Fibroblast of upper back skin (primary cell): ENCODE results near the gene HOXC10.

Source experiments
- DNase-seq: peaks from one replicate; pipeline ENCODE4 v3.0.0-alpha.2; 2013

HOXC10 gene

DNA sequence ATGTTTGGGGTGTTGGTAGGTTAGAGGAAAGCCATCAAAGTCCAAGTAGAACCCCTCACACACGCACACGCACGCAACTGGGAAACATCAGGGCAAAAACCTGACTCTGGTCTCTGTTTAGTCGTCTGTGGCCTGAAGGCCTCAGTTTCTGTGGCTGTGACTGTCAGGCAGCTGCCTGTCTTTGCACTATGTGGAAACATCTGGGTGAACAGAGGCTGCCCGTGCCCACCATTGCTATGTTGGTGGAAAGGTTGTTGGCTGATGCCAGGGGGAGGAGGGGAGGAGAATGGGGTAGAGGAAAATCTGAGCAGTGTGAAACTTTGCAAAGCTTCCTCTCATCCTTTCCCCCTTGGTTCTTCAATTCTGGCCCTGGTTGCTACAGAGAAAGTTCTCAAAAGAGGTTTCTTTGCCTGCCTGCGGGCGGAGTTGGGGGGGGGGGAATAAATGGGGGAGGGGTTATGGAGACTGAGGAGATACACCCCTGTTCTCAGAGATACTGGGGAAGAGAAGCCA is 7.5 kb downstream of the HOXC10 start:
- DNase-seq, result no peak

DNA sequence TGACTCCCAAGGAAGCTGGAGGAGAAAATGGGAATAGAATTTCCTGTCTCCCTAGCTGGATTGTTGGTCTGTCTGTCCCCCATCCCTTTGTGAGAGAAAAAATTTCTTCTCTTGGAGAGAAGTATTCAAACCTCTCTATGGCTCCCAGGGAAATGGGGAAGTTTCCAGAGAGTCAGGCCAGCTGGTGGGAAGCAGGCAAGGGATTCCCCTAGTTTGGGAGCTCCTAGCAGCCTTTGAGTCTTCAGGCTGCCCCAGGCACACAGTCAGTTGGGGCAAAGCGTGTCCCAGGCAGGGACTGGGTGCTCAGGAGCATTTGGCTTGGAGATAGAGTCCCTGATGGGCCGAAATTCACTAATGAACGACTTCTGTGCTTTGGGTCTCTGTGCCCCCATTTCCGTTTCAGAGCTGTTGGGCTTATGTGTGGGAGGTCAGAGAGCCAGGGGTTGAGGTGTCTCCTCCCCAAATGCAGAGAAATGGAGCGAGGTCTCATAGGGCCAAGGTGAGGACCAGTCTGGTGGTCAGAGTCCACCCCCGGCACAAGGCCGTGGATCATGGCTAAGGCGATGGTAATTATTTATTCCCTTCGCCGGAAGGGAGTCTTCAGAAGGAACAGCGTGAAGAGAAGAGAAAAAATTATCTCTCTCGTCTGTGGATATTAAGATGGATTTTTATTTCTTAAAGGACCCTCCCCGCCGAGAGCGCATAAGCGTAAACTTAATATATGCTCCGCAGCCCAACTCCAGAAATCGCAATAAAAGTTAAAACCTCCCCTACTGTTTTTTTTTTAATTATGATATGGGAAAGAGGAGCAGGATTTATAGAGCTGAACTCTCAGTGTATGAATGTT is 8.4 kb downstream of the HOXC10 start:
- DNase-seq, result no peak

DNA sequence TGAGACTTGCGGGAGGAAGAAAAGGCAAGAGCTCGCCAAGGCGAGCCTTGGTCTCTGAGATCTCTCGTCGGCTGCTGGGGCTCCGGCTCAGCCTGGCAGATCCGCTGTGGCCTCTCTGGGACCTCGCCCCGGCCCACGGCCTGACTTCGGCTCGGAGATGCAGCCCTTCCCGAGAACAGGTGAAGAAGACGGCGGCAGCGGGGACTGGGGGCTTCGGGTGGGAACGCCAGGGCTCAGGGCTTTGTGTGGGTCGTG is 9.0 kb downstream of the HOXC10 start:
- no peak for DNase-seq

DNA sequence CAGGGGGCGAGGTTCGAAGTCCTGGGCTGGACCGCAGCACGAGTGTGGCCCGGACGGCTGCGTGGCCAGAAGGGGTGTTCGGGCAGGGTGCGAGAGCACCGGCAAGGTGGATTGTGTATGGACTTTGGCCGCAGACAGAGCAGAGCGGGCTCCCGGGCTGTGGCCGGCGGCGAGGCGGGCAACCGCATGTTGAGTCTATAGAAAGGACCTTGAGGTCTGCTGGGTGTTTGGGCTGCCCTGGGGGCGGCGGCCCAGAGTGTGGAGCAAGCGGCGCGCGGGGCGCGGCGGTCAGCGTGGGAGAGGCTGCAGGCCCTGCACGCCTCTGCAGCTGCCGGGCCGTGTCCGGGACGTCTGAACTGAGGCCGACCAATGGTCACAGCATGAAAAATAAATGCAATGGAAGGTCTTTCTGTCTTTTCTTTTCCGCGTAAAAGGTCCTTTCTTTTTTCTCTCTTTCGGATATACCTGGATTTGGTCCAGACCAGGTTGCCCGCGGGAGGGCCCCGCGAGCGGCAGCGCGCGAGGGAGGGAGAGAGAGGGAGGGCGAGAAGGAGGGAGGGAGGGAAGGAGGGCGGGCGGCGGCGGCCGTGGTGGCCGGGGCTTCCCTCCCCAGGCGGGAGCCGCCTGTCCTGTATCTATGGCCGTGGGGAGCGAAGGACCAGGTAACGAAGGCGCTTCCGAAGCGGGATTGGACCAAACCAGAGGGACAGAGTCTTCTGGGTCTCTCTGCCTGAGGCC is 9.5 kb downstream of the HOXC10 start:
- DNase-seq, result no peak

DNA sequence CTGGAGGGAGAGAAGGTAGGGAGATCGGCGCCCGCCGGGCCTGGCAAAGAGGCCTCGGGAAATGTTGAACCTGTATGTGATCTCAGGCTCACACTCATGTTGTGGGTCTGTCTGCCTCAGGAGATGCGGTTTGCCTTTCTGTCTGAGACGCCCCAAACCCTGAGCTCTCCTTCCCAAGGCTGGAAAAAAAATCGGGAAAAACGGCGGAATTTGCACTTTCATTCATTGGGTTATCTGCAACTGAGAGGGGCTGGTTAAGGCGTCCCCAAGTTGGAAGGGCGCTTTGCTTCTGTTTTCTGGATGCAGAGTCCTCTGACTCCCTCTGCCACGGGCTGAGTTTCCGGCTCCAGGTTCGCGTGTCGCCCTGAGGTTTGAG is 10.0 kb downstream of the HOXC10 start:
- no peak for DNase-seq

DNA sequence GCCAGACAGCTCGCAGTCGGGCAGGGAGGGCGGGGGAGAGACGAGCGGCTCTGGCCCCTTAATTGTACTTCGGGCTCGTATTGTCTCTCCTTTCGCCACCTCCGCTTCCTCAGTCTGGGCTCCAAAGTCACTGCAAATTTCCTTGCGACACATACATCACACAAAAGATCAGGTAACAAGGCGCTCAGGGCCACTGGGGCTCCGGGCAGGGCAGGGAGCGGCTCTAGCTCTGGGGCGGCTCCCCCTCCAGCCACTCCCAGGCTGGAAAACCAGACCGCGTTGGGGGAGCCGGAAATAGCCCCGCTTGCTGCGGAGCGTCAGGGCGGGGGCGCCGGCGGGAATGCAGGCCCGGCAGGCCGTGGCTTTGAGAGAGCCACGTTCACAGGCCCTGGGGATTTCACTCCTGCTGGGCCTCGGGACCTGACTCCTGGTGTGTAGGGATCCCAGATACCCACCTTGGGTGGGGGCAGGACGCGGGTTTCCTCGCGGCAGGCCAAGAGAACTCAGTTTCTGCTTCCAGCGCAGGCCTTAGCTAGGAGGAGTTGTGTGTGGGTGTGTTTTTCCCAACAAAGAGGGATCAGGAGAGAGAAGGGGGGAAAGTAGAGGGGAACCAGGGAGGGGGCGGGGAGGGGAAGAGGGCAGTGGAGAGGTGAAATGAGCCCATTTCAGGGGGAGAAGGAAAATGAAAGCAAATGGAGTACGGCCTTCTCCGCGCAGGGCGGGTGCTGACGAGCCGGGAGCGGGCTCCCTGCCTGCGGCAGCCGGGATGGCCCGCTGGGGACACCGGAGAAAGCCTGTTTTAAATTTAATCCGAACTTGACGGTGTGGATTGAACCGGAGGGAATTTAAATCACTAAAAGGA is 10.7 kb downstream of the HOXC10 start:
- peak; percentile 60 for DNase-seq

DNA sequence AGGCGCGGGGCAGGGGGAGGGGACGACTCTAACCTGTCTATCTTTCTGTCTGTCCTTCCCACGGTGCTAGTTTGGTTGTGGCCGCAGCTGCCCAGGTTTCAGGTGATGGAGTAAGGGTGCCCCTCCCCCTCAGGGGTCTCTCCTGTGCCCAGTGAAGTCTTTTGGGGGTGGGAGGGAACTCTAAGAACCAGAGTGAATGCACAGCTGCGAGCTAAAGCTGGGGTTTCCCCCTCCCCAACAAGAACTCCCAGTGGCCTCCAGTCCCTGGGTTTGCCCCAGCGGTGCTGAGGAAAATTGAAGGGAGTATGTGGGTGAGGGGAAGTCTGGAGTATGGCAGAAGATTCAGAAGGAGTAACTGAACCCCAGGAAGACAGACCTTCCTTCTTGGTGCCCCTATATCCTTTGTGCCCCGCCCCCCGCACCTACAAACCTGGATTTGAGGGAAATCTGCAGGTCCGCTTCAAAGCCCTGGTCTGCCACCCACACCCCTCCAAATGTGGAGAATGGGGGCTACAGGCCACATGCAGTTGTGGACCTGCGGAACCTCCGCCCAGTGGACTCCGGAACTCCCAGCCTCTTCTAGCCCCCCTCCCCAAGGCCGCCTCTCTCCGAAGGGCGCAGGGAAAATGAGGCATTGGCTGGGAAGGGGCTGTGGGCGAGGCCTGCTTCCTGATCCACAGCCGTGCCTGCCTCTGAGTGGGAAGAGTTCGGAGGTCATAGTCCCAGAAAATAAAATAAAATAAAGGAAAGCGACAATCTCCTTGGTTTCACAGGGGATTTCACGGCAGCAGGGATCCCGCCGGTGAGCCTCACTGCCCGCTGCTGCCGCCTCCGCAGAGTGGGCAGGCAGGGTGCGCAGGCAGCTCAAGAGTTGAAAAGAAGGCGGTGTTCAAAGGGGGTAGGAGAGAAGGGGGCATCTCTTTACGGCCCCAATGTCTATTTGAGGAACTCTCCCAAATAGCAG is 11.6 kb downstream of the HOXC10 start:
- no peak for DNase-seq

DNA sequence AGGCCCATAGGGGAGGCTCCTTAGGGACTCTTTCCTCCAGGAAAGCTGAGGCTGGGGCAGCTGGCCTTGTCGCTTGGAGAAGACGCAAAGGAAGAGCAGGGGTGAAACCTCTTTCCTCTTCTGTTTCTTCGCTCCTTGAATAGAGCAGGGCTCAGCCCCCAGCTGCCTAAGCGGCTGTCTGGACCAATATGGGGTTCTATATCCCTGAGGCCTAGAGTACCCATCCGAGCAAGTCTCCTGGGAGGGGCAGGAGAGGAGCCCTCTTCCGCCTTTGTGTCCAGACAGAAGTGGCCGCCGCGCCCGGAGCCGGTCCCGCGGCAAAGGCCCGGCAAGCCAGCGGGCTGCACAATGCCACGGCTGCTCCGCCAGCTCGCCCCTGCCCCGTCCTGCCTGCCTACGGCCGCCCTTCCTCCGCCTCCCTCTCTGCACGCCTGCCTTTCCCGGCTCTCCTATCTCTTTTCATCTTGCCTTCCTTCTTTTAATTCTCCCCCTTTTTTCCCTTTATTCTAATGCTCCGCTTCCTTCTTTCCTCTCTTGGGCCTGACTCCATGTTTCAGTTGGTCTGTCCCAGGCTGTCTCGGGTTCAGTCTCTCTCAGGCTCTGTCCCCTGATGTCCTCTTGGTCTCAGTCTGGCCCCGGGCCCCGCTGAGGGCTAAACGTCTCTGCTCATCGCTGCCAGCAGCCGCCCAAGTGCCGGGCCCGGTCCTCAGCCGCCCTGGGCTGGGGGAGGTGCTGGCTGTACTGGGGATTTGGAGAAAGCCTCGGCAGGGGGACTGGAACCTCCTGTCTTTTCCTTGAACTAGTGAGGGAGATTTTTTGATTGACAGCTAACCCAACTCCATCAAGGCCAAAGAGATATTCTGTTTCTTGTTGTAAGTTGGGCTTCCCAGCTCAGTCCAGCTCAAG is 12.5 kb downstream of the HOXC10 start:
- no peak for DNase-seq

DNA sequence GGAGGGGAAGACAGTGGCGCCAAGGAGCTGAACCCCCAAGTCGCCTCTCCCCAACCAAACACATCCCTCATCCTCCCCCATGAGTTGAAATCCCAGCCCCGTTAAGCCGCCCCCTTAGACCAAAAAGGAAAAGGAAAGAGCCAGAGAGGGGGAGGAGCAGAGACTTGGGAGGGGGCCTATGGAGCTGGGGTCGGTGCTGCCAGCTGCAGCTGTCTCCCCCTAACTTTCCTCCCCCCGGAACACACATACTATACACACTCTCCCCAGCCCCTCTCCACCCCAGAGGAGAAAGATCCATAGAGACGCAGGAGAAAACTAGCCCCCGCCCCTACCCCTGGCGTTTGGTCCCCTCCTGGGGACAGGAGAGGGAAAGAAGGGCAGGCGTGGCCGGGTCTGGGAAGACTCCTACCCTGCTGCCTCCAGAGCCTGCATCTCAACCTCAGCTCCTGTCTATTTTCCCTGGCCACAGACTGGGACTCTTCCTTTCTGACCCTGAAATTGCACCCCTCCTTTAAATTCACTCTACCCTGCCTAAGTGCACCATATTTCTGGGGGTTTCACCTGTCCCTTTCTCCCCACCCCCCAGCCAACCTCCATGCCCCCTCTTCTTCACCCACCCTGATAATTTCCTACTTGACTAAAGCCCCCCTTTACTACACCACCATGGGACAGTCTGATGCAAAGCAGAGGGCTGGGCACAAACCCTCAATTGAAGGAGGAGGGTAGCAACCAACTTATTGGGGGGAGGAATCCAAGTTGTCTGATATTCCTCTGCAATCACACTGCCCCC is 13.4 kb downstream of the HOXC10 start:
- DNase-seq, result no peak

DNA sequence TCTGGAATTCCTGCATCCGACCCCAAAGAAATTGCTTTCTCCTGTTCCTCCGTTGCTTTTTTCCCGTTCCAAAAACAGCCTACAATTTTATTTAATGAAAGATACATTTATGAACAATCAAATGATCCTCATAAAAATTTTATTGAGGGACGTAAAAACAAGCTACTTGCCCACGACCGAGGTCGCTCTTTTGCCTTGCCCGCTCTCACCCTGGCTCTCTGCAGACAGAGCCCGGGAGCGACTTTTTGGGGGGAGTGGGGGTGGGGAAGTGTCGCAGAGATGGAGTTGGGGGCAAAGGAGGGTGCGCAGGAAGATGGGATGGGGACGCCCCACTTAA is 13.9 kb downstream of the HOXC10 start:
- DNase-seq, result no peak

DNA sequence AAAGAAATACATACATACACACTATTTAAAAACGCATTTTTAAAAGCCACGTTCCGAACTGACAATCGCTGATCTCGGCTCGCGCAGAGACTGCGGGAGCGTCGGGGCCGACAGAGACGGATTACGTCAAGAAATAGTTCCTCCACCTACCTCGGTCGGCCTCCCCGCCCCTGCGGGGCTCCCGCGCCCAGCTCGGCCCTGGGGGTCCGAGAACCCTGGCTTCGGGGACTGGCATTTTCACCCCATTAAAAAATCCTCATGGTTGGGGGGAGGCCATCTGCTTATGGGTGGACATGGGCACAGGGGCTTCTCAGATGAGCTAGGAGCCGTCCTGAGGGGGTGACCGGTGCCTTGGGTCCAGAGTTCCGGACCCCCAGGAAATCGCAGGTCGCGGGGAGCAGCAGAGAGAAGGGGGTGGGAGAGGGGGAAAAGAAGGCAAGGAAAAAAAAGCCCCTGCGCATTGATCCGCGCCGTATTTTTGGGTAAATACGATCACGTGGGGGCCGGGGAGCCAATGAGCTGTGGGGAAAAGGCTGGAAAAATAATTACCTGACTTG is 14.7 kb downstream of the HOXC10 start:
- DNase-seq, result peak; percentile 89

DNA sequence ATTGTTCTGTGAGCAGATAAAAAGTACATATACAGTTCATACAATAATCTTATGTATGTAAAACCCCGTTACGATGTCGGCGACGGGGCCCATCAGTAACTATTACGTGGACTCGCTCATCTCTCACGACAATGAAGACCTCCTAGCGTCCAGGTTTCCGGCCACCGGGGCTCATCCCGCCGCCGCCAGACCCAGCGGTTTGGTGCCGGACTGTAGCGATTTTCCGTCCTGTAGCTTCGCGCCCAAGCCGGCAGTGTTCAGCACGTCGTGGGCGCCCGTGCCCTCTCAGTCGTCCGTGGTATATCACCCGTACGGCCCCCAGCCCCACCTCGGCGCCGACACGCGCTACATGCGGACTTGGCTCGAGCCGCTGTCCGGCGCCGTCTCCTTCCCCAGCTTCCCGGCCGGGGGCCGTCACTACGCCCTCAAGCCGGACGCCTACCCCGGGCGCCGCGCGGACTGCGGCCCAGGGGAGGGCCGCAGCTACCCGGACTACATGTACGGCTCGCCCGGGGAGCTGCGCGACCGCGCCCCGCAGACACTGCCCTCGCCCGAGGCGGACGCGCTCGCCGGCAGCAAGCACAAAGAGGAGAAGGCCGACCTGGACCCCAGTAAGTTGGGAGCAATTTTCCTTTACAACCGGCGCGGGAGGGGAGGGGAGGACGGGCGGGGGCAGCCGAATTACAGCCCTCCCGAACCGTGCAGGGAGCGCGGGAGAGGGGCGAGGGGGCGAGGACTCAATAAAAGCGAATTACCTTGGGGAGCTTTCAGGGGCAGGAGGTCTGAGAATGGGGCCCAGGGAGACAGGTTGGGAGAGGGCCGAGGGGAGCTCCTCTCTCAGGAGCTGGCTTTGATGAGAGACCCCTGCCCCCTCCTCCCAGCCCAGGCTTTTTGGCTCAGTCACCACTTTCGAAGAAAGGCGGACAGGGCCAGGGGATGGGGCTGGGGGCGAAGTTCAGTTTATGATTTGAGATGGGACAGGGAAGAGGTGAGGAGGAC is 15.5 kb downstream of the HOXC10 start, which contains the start of gene HOXC9:
Gene HOXC9 (plus strand): TSS at position 46 of the 999 bp plus-strand sequence. CDS start 28 bp downstream, at position 74.
- no peak for DNase-seq

DNA sequence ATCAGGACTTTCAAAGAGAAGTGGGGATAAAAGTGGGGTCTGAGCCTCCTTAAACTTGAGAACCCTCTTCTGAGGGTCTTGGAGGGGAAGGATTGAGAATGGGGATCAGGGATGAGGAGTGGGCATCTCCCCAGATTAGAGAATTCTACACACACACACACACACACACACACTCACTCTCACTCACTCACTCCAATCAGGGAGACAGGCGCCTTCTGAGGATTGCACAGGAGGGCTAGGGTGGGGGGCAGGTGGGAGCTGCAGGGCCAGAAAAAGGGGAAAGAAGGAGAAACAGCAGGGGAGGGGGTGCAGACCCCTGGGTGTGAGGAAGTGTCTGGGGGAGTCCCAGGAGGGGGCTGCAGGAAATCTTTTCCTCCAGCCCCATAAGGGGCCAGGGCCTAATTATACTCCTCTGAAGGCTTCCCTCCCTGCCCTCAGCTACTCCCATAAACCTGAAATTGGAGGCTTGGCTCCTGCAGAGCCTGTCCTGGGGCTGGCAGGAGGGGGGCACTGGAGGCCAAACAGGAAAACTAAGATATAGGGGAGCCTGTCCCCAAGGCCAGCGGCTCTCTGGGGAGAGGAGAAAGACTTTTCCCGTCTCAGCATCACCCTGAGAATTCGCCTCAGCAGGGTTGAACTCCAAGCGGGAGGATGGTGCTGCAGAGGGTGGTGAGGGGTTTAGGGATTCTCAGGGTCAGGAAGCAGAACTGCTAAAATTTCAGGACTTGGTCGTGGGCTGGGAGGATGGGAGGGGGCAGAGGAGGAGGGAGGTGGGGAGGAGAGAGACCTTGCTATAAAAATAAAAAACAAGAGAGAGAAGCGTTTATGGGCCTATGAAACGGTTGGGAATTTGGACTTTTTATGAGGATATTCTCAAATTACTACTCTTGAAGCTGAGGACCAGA is 16.6 kb downstream of the HOXC10 start:
- DNase-seq, result no peak

DNA sequence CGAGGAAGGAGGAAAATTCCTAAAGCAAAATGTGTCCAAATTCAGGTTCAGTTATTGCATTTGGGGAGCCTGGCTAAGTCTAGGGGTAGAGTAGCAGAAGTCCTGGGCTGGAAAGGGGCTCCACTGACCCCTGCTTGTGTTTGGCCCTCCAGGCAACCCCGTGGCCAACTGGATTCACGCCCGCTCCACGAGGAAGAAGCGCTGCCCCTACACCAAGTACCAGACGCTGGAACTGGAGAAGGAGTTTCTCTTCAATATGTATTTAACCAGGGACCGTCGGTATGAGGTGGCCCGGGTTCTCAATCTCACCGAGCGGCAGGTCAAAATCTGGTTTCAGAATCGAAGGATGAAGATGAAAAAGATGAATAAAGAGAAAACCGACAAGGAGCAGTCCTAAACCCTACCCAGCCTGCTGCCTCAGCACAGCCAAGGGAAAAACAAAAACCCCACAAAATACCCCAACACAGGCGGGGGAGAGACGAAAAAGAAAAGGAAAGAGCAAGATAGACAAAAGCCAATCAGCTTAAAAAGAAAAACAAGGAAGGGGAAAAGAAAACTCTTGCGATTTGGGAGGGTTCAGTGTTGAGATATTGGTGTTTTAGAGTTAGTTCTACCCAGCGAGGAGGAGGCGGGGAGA is 17.4 kb downstream of the HOXC10 start:
- DNase-seq, result no peak

DNA sequence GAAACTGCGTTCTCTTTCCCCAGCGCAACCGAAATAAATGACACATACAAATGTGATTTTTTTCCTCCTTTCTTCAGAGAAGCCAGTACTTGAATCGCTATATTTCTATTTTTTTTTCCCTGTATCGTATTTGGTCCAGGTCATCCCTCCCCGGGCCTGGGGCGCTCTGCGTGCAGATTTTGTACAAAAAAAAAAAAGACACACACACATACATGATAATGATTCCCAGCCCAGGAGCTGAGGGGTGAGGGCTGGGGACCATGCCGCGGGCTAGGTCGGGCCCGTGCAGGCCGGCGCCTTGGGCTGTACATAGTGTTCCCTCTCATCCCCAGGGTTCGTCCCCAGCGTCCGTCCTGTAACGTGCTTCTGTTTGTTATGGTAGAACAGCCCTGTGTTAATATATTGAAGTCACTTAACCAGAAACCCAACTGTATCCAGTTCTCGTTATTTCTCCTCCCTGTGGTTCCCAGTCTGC is 18.0 kb downstream of the HOXC10 start:
- DNase-seq, result no peak

DNA sequence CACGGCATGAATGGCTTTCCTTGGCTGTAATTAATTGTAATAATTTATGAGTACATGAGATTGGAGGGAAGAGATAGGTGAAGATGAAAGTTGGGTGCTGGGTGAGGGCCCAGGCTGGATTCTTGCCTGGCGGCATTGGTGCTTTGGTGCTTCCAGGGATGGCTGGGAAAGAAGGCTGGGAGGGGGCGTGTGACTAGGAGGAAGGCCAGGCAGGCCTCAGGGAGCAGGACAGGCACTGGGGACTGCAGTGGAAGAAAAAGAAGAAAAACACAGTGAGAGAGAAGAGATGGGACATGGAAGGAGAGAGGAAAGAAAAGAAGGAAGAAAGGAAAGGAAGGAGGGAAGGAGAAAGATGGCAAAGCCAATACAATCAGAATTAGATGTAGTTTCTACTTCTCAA is 18.7 kb downstream of the HOXC10 start:
- no peak for DNase-seq
